NT2/D1 (cell line): ENCODE results near the gene HNMT.
"Not testable (repeated sequence)": the region's sequence is repeated elsewhere in the genome, so short reads cannot be mapped to it uniquely, and the experiment has no call there.

Source experiments
- SUZ12 ChIP-seq: IDR thresholded peaks from 2 replicates; pipeline ENCODE4 v1.6.1; 2011; ENCODE audit not compliant: insufficient read length, insufficient read depth; ENCODE audit errors: extremely low read depth
- YY1 ChIP-seq: IDR thresholded peaks from 2 replicates; pipeline ENCODE4 v1.6.1; 2011; ENCODE audit not compliant: insufficient read length, insufficient read depth
- ZNF274 ChIP-seq: IDR thresholded peaks from 2 replicates; pipeline ENCODE4 v1.6.1; 2011; ENCODE audit warnings: mild to moderate bottlenecking, low read depth, low read length

GRCh38 chr2:137995368-137995767, 31.1 kb downstream of the HNMT start:
- not testable (repeated sequence) for TF ChIP-seq YY1, ZNF274, SUZ12
